Right lobe of liver (tissue), 6 donors: ENCODE results near the gene GRID1. TPM values are rescaled to one million over a fixed set of nuclear protein-coding genes. Genes with fewer than 3 reads are reported as not detected.

Source experiments
- ATAC-seq, 4 donors: fragments of 200-7000 bp; cut with Tn5 transposase; one replicate each; pipeline ENCODE4 v1.9.1; 2020; ENCODE audit warnings: mild to moderate bottlenecking in 4 of 4, moderate library complexity in 4 of 4
- DNase-seq, 3 donors: peaks; one replicate each; pipeline ENCODE4 v3.0.0-alpha.2; 2020
- H3K27ac ChIP-seq, 3 donors: fragments of 200-600 bp; one replicate each; pipeline ENCODE4 v1.8.0; 2022
- H3K27me3 ChIP-seq, 2 donors: fragments of 200-600 bp; one replicate each; pipeline ENCODE4 v1.8.0; 2022
- H3K36me3 ChIP-seq, 4 donors: fragments of 200-600 bp; sonication (generic) in 1 of 4; one replicate each; pipeline versions ENCODE4 v1.5.1 to v1.8.0; 2017 to 2022; ENCODE audit warnings: control low read depth in 1 of 4
- H3K4me1 ChIP-seq, 4 donors: fragments of 200-600 bp; sonication (generic) in 1 of 4; one replicate each; pipeline versions ENCODE4 v1.5.1 to v1.8.0; 2017 to 2022; ENCODE audit warnings: control low read depth in 1 of 4
- H3K4me3 ChIP-seq, 3 donors: fragments of 200-600 bp; one replicate each; pipeline ENCODE4 v1.8.0; 2022
- H3K9me3 ChIP-seq, 4 donors: fragments of 200-600 bp; sonication (generic) in 1 of 4; one replicate each; pipeline versions ENCODE4 v1.5.1 to v1.8.0; 2017 to 2022; ENCODE audit warnings: control low read depth in 1 of 4
- CTCF ChIP-seq, 4 donors: fragments of 200-600 bp in 3 of 4; fragments of 450-650 bp in 1 of 4; IDR thresholded peaks; one replicate each; pipeline versions ENCODE4 v1.5.1 to v1.8.0; 2016 to 2022; ENCODE audit warnings: antibody characterized with exemption in 4 of 4, mild to moderate bottlenecking in 2 of 4
- POLR2A ChIP-seq: fragments of 450-650 bp; IDR thresholded peaks from one replicate; pipeline ENCODE4 v1.6.1; 2017; ENCODE audit warnings: antibody characterized with exemption, mild to moderate bottlenecking
- WGBS: methylation state at CpG from one replicate; pipeline ENCODE4 v1.1.6; 2018; ENCODE audit warnings: low coverage, low lambda C conversion rate; ENCODE audit not compliant: insufficient coverage; ENCODE audit errors: missing lambda C conversion rate; 5-methylcytosine and 5-hydroxymethylcytosine counted together
- intact Hi-C, 2 donors: fragments of 100-400 bp; cut with DNase I; formaldehyde crosslinking; loops; one replicate each; pipeline versions ENCODE4 v1.11.2 to v1.14.1; 2022
- total RNA-seq, 6 experiments: library from RNA; depleted of rRNA in 2 of 6; stranded (reverse); fragments of >200 nt in 2 of 6; fragmentation: NEBNext Ultra II Directional in 3 of 6; extraction: Animal tissue kit (Norgen Biotek cat#: 25700) in 3 of 6; gene quantifications; one replicate each; pipeline versions ENCODE4 v1.1.0 to v1.2.4, GENCODE V29; 2016 to 2023
- donor health status: DM: no; HTN: yes; CAD: no.
- donor health status: DM: no; HTN: no; CAD: no.
- donor health status: DM: no; HTN: no; CAD: no.
- donor health status: DM: no; HTN: yes; CAD: no.
- donor health status: DM: no; HTN: yes; CAD: no.

GRID1 gene
- total RNA-seq, 6 experiments from 2014 or later = 0.05 to 1.9 (median 0.81) TPM

- Histone ChIP-seq H3K9me3 (no peaks in the 10 kb centered on the region), H3K4me3 (no peak overlapping the region), H3K36me3 (no peaks in the 10 kb centered on the region), H3K4me1 (no peaks in the 10 kb centered on the region), H3K27me3 (no peaks in the 10 kb centered on the region), H3K27ac (no peak overlapping the region)
- intact Hi-C loops = no loop called here
- 63% methylated on average over 5 of the region's 9 CpGs for WGBS
- DNase-seq (no peak), ATAC-seq (no peak)
- TF ChIP-seq CTCF (IDR thresholded peaks at IDR 0.05) = no peak
- TF ChIP-seq POLR2A = no peak
Observed at GRCh38 chr10:86083664-86084175, 282.9 kb downstream of the GRID1 start.

DNA sequence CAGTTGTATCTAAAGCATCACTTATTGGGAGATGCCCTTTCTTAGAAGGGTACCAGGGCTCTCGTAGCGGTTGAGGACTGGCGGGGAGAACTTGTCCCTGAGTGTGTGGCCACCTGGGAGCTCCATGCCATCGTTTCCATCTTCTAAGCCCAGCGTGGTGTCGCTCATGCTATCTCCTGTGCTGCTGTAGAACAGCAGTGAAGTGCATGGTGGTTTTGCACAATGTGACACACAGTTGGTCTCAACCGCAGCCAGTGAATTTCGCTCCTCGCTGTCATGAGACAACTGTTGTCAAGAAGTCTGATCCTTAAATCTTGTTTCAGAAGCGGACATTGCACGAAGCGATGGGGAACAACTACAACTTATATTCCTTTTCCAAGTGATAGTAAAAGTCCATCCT, 283.4 kb downstream of the GRID1 start:
- Histone ChIP-seq H3K9me3 (no peaks in the 10 kb centered on the region), H3K27ac (no peak overlapping the region), H3K4me3 (no peak overlapping the region), H3K4me1 (no peaks in the 10 kb centered on the region), H3K36me3 (no peaks in the 10 kb centered on the region), H3K27me3 (no peaks in the 10 kb centered on the region)
- no peak for DNase-seq
- intact Hi-C loops = no loop called here
- WGBS = 75% methylated on average over 7 of the region's 12 CpGs
- ATAC-seq = no peak
- TF ChIP-seq POLR2A = no peak
- TF ChIP-seq CTCF (IDR thresholded peaks at IDR 0.05) = no peak

- Histone ChIP-seq H3K27ac (no peak overlapping the region), H3K36me3 (no peaks in the 10 kb centered on the region), H3K4me3 (no peak overlapping the region), H3K4me1 (no peaks in the 10 kb centered on the region), H3K9me3 (no peaks in the 10 kb centered on the region), H3K27me3 (no peaks in the 10 kb centered on the region)
- ATAC-seq = no peak
- no peak for DNase-seq
- intact Hi-C loops = no loop called here
- 74% methylated on average over 3 of the region's 3 CpGs for whole genome bisulfite sequencing
- TF ChIP-seq POLR2A = no peak
- no peak for TF ChIP-seq CTCF (IDR thresholded peaks at IDR 0.05)
Observed at GRCh38 chr10:86082556-86082955, 284.0 kb downstream of the GRID1 start.

GRCh38 chr10:86079088-86079487, 287.5 kb downstream of the GRID1 start:
- ATAC-seq (no peak), DNase-seq (no peak)
- Histone ChIP-seq H3K4me3 (no peak overlapping the region), H3K36me3 (no peaks in the 10 kb centered on the region), H3K27ac (no peak overlapping the region), H3K4me1 (no peaks in the 10 kb centered on the region), H3K9me3 (no peaks in the 10 kb centered on the region), H3K27me3 (no peaks in the 10 kb centered on the region)
- 84% methylated on average over 3 of the region's 4 CpGs for WGBS
- TF ChIP-seq CTCF (IDR thresholded peaks at IDR 0.05) (no peak), POLR2A (no peak)
- intact Hi-C loops = no loop called here

DNA sequence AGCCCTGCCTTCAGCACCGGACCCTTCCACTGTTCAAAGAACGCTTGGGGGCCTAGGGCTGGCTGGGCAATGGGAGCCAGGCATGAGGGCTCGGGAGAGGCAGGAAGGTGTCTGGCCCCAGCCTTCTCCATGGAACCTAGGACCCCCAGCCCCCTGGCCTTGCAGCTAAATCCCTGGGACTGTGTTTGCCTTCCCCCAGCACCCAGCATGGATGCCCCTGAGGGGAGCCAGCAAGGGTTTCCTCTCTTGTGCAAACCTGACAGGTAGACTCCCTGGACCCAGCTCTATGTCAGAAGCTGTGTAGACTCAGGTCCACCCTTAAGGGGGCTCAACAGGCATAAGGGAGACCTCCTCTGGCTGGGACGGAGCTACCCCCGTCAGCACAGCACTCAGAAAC, 288.0 kb downstream of the GRID1 start:
- H3K27me3 ChIP-seq = no peaks in the 10 kb centered on the region
- H3K4me1 ChIP-seq = no peaks in the 10 kb centered on the region
- TF ChIP-seq POLR2A (no peak), CTCF (IDR thresholded peaks at IDR 0.05) (no peak)
- WGBS = 63% methylated on average over 2 of the region's 5 CpGs
- intact Hi-C loops = no loop called here
- H3K36me3 ChIP-seq = no peaks in the 10 kb centered on the region
- H3K9me3 ChIP-seq = no peaks in the 10 kb centered on the region
- H3K4me3 ChIP-seq = no peak overlapping the region
- ATAC-seq (no peak), DNase-seq (no peak)
- H3K27ac ChIP-seq = no peak overlapping the region
